Ascending aorta (tissue), 2 donors: ENCODE measurements around the gene JUN. TPM values are rescaled to one million over a fixed set of nuclear protein-coding genes. Genes with fewer than 3 reads are reported as not detected.
"Not testable (repeated sequence)": the region's sequence is repeated elsewhere in the genome, so short reads cannot be mapped to it uniquely, and the experiment has no call there.

Experiments
- DNase-seq, 2 donors: peaks; one replicate each; pipeline ENCODE4 v3.0.0-alpha.2; 2019; ENCODE audit warnings: low spot score in 2 of 2
- H3K27ac ChIP-seq, 2 donors: fragments of 200-600 bp; sonication (generic); one replicate each; pipeline ENCODE4 v1.5.1; 2016 to 2017; ENCODE audit warnings: mild to moderate bottlenecking in 1 of 2
- H3K27me3 ChIP-seq: fragments of 200-600 bp; sonication (generic); one replicate; pipeline ENCODE4 v1.5.1; 2017
- H3K36me3 ChIP-seq, 2 donors: fragments of 200-600 bp; sonication (generic); one replicate each; pipeline ENCODE4 v1.5.1; 2016
- H3K4me1 ChIP-seq, 2 donors: fragments of 200-600 bp; sonication (generic); one replicate each; pipeline ENCODE4 v1.5.1; 2016 to 2017; ENCODE audit warnings: mild to moderate bottlenecking in 1 of 2
- H3K4me3 ChIP-seq, 2 donors: fragments of 200-600 bp; sonication (generic); one replicate each; pipeline ENCODE4 v1.5.1; 2016 to 2017; ENCODE audit warnings: mild to moderate bottlenecking in 1 of 2
- H3K9me3 ChIP-seq, 2 donors: fragments of 200-600 bp; sonication (generic); one replicate each; pipeline ENCODE4 v1.5.1; 2016
- intact Hi-C: fragments of 100-400 bp; cut with DNase I; formaldehyde crosslinking; loops from one replicate; pipeline ENCODE4 v1.15.1; 2023
- total RNA-seq: library from RNA; depleted of rRNA; stranded (reverse); fragments of >200 nt; gene quantifications from one replicate; pipeline ENCODE4 v1.1.0, GENCODE V29; 2016
- TF ChIP-seq, protein P1 (sequence below), 3 experiments: fragments of 200-600 bp in 2 of 3; fragments of 450-650 bp in 1 of 3; sonication (generic) in 2 of 3; IDR thresholded peaks; one replicate each; pipeline ENCODE4 v1.5.1; 2016 to 2019; ENCODE audit warnings: antibody characterized with exemption in 3 of 3, mild to moderate bottlenecking in 1 of 3, moderate library complexity in 1 of 3

The JUN gene
- total RNA-seq, 1 donor from 2014 or later, result 1,004 TPM

GRCh38 chr1:58802640-58803399 is 19.0 kb upstream of the JUN start:
- intact Hi-C loops, result no loop called here
- H3K9me3 ChIP-seq, result no peaks in the 10 kb centered on the region
- H3K36me3 ChIP-seq, result no peaks in the 10 kb centered on the region
- DNase-seq, result no peak
- H3K27ac ChIP-seq, result no peak overlapping the region
- H3K4me3 ChIP-seq, result no peak overlapping the region
- TF ChIP-seq, protein P1, sequence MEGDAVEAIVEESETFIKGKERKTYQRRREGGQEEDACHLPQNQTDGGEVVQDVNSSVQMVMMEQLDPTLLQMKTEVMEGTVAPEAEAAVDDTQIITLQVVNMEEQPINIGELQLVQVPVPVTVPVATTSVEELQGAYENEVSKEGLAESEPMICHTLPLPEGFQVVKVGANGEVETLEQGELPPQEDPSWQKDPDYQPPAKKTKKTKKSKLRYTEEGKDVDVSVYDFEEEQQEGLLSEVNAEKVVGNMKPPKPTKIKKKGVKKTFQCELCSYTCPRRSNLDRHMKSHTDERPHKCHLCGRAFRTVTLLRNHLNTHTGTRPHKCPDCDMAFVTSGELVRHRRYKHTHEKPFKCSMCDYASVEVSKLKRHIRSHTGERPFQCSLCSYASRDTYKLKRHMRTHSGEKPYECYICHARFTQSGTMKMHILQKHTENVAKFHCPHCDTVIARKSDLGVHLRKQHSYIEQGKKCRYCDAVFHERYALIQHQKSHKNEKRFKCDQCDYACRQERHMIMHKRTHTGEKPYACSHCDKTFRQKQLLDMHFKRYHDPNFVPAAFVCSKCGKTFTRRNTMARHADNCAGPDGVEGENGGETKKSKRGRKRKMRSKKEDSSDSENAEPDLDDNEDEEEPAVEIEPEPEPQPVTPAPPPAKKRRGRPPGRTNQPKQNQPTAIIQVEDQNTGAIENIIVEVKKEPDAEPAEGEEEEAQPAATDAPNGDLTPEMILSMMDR (IDR thresholded peaks at IDR 0.05), result no peak
- H3K27me3 ChIP-seq, result no peaks in the 10 kb centered on the region
- no peaks in the 10 kb centered on the region for H3K4me1 ChIP-seq

DNA sequence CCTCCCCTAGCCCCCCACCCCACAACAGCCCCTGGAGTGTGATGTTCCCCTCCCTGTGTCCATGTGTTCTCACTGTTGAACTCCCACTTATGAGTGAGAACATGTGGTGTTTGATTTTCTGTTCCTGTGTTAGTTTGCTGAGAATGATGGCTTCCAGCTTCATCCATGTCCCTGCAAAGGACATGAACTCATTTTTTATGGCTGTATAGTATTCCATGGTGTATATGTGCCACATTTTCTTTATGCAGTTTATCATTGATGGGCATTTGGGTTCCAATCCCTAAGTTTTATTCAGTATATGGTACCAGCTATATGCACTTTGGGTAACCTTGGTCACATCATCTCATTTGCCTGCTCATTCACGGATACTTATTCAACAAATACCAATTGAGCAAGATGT is 17.4 kb upstream of the JUN start:
- intact Hi-C loops, H3K4me3 ChIP-seq, H3K4me1 ChIP-seq, H3K27me3 ChIP-seq, H3K27ac ChIP-seq, DNase-seq, H3K9me3 ChIP-seq, H3K36me3 ChIP-seq: not testable (repeated sequence)

- Histone ChIP-seq H3K27me3 (no peaks in the 10 kb centered on the region), H3K27ac (no peak overlapping the region), H3K4me1 (no peaks in the 10 kb centered on the region), H3K36me3 (no peaks in the 10 kb centered on the region), H3K4me3 (no peak overlapping the region), H3K9me3 (no peaks in the 10 kb centered on the region)
- intact Hi-C loops, result no loop called here
- TF ChIP-seq, protein P1 (IDR thresholded peaks at IDR 0.05), result no peak
- DNase-seq, result no peak
Observed at GRCh38 chr1:58799650-58800049, 15.8 kb upstream of the JUN start.

DNA sequence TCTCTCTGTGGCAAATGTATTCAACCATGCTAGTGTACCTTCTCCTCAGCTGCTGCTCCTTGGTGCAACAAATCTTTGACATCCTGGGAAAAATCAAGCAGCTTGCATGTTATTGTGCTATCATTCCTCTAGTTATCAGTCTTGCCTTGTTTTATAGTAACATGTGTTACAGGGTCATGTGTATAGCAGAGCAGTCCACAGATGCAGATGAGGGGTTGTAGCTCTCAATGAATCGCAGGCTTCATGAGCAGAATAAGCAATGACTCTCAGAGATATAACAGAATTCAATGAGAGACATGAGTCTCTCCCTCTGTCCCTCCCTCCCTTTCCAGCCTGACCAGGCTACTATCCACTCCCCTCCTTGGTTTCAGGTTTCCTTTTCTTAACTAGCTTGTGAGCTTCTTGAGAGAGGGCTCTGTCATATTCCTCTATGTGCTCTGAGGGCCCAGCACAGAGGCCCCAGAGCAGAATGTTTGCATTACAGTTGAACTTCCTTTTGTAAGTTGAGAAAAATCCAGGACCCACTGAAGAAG is 15.1 kb upstream of the JUN start:
- Histone ChIP-seq H3K27me3 (no peaks in the 10 kb centered on the region), H3K9me3 (no peaks in the 10 kb centered on the region), H3K36me3 (no peaks in the 10 kb centered on the region), H3K4me3 (no peak overlapping the region), H3K27ac (no peak overlapping the region), H3K4me1 (no peaks in the 10 kb centered on the region)
- DNase-seq, result no peak
- intact Hi-C loops, result no loop called here
- TF ChIP-seq, protein P1 (IDR thresholded peaks at IDR 0.05), result no peak

- intact Hi-C loops, result no loop called here
- Histone ChIP-seq H3K4me1 (no peaks in the 10 kb centered on the region), H3K36me3 (no peaks in the 10 kb centered on the region), H3K4me3 (no peak overlapping the region), H3K27me3 (no peaks in the 10 kb centered on the region), H3K27ac (no peak overlapping the region), H3K9me3 (no peaks in the 10 kb centered on the region)
- DNase-seq, result no peak
- TF ChIP-seq, protein P1 (IDR thresholded peaks at IDR 0.05), result no peak
Observed at GRCh38 chr1:58796416-58796815, 12.6 kb upstream of the JUN start.

DNA sequence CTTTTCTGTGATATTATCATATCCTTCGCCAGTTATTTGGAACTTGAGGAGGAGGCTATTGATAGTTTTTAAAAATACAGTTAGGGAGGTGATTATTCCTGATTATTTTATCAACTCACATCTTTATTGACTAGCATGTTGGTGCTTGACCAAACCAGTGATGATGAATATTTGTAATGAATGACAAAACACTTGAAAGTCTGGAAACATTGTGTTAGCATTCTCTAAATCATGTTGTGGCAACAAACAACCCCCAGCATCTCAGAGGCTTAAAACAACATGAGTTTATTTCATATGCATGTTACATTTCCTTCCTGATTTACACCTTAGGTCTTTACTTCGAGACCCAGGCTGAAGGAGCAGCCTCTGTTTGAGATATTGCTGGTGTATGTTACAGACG is 10.7 kb upstream of the JUN start:
- intact Hi-C loops, result no loop called here
- Histone ChIP-seq H3K36me3 (no peaks in the 10 kb centered on the region), H3K27me3 (no peaks in the 10 kb centered on the region), H3K27ac (no peak overlapping the region), H3K9me3 (no peaks in the 10 kb centered on the region), H3K4me1 (no peaks in the 10 kb centered on the region), H3K4me3 (no peak overlapping the region)
- DNase-seq, result no peak
- TF ChIP-seq, protein P1 (IDR thresholded peaks at IDR 0.05), result no peak
